ENCODE measurements around the gene C11orf54.
"Not testable (repeated sequence)": the region's sequence is repeated elsewhere in the genome, so short reads cannot be mapped to it uniquely, and the experiment has no call there.

Gene C11orf54

DNA sequence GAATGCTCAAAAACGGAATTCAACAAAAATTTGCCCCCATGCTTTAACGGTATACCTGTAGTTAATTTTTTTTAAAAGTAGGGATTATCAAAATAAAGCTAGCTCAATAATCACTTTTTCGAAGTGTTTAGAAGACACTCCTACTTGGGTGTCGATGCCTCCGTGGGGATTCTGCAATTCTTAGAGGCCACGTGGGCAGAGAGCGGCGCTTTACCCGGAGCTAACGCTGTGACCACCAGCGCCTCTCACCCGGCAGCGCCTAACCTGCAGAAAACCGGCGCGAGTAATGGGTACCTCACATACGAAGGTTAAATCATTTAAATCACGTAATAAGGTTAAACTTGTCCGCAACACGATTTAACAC is 760 bp upstream of the C11orf54 start:
- no peaks in the 10 kb centered on the region for H3K27me3 ChIP-seq (ENCODE audit: insufficient read depth, low read depth, severe bottlenecking)
- H3K9me3 ChIP-seq (ENCODE audit: severe bottlenecking) = no peaks in the 10 kb centered on the region
- H3K4me3 ChIP-seq (ENCODE audit: low read depth, low read length) = peak overlapping the region; percentile 100
- DNase-seq = peak; percentile 55
- peaks cover 51% of the 10 kb centered on the region for H3K36me3 ChIP-seq
- H3K27ac ChIP-seq = peak overlapping the region; percentile 86
- TF ChIP-seq CTCF (IDR thresholded peaks at IDR 0.05; ENCODE audit: low read depth, low read length) = no peak

- no peaks in the 10 kb centered on the region for H3K27me3 ChIP-seq (ENCODE audit: insufficient read depth, low read depth, severe bottlenecking)
- H3K4me3 ChIP-seq (ENCODE audit: low read depth, low read length) = peak overlapping the region; percentile 100
- H3K27ac ChIP-seq = peak overlapping the region; percentile 86
- H3K9me3 ChIP-seq (ENCODE audit: severe bottlenecking) = no peaks in the 10 kb centered on the region
- DNase-seq = no peak
- TF ChIP-seq CTCF (IDR thresholded peaks at IDR 0.05; ENCODE audit: low read depth, low read length) = no peak
- H3K36me3 ChIP-seq = peaks cover 40% of the 10 kb centered on the region
Observed at GRCh38 chr11:93741882-93742226, 382 bp downstream of the C11orf54 start.

- H3K27me3 ChIP-seq (ENCODE audit: insufficient read depth, low read depth, severe bottlenecking) = no peaks in the 10 kb centered on the region
- no peak overlapping the region for H3K4me3 ChIP-seq (ENCODE audit: low read depth, low read length)
- no peak for DNase-seq
- peaks cover 25% of the 10 kb centered on the region for H3K36me3 ChIP-seq
- TF ChIP-seq CTCF (IDR thresholded peaks at IDR 0.05; ENCODE audit: low read depth, low read length) = no peak
- H3K9me3 ChIP-seq (ENCODE audit: severe bottlenecking) = no peaks in the 10 kb centered on the region
- H3K27ac ChIP-seq = no peak overlapping the region
Observed at GRCh38 chr11:93743291-93743690, 1.8 kb downstream of the C11orf54 start.

GRCh38 chr11:93744669-93745004 is 3.2 kb downstream of the C11orf54 start:
- TF ChIP-seq CTCF (IDR thresholded peaks at IDR 0.05; ENCODE audit: low read depth, low read length) = no peak
- no peaks in the 10 kb centered on the region for H3K27me3 ChIP-seq (ENCODE audit: insufficient read depth, low read depth, severe bottlenecking)
- peak overlapping the region; percentile 24 for H3K4me3 ChIP-seq (ENCODE audit: low read depth, low read length)
- DNase-seq = no peak
- no peaks in the 10 kb centered on the region for H3K9me3 ChIP-seq (ENCODE audit: severe bottlenecking)
- H3K36me3 ChIP-seq = peaks cover 12% of the 10 kb centered on the region
- H3K27ac ChIP-seq = peak overlapping the region; percentile 83

DNA sequence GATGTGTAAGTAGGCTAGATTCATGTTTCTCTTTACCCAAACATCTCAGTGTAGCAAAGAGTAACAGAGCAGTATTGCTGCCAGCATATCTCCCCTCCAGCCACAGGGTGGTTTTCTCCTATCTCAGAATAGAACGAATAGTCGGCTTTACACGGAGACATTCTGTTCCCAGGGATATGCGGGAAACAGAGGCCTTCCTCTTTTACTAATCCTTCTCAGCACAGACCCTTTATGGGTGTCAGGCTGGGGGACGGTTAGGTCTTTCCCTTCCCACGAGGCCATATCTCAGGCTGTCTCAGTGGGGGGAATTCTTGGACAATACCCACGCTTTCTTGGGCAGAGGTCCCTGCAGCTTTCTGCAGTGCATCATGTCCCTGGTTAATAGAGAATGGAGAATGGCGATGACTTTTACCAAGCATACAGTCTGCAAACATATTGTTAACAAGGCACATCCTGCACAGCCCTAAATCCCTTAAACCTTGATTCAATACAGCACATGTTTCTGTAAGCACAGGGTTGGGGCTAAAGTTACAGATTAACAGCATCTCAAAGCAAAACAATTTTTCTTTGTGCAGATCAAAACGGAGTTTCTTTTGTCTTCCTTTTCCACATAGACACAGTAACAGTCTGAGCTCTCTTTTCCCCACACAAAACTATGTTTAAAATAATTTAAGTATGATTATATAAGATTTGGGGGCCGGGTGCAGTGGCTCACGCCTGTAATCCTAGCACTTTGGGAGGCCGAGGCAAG is 3.7 kb downstream of the C11orf54 start:
- DNase-seq = peak; percentile 53
- H3K27ac ChIP-seq = peak overlapping the region; percentile 83
- not testable (repeated sequence) for H3K9me3 ChIP-seq (ENCODE audit: severe bottlenecking); H3K36me3 ChIP-seq; H3K27me3 ChIP-seq (ENCODE audit: insufficient read depth, low read depth, severe bottlenecking)
- peak overlapping the region; percentile 24 for H3K4me3 ChIP-seq (ENCODE audit: low read depth, low read length)

DNA sequence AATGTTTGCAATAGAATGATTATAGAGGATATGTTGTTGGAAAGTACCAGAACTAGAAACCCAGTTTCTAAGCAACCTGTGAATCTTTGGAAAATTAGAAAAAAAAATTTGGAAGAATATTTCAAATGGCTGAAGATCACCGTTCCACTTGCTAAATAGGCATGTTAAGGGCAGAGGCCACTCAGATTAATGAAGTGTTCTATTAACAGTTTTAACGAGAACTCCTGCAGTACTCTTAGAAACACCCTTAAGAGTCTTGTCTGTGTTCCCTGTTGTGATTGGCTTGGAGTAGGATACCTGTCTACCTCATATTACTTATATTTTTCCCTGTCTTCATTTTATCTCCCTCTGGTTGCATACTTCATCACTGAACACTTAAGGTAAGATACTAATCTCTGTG is 4.6 kb downstream of the C11orf54 start:
- Histone ChIP-seq H3K9me3 (ENCODE audit: severe bottlenecking) (no peaks in the 10 kb centered on the region), H3K27me3 (ENCODE audit: insufficient read depth, low read depth, severe bottlenecking) (no peaks in the 10 kb centered on the region), H3K4me3 (ENCODE audit: low read depth, low read length) (no peak overlapping the region), H3K27ac (peak overlapping the region; percentile 83), H3K36me3 (peaks cover 8% of the 10 kb centered on the region)
- no peak for DNase-seq
- TF ChIP-seq CTCF (IDR thresholded peaks at IDR 0.05; ENCODE audit: low read depth, low read length) = no peak
